KMS-11 (cell line): ENCODE measurements around the gene HMBS.
A peak's percentile ranks its signal among the peaks of the same experiment; 100 is the strongest.

ENCODE experiments used
- H2AFZ ChIP-seq: fragments of 200-600 bp; sonication (generic); 2 replicates; pipeline ENCODE4 v1.6.1; 2016; ENCODE audit warnings: antibody characterized with exemption, mixed run types, low read depth
- H3K27ac ChIP-seq: fragments of 200-600 bp; sonication (generic); 2 replicates; pipeline ENCODE4 v1.6.1; 2016; ENCODE audit warnings: mild to moderate bottlenecking, mixed run types
- H3K27me3 ChIP-seq: fragments of 200-600 bp; sonication (generic); 2 replicates; pipeline ENCODE4 v1.6.1; 2017; ENCODE audit warnings: mild to moderate bottlenecking, low read depth, mixed run types, moderate library complexity; ENCODE audit not compliant: insufficient read depth
- H3K36me3 ChIP-seq: fragments of 200-600 bp; sonication (generic); 2 replicates; pipeline ENCODE4 v1.6.1; 2017; ENCODE audit warnings: mild to moderate bottlenecking, mixed run types; ENCODE audit not compliant: insufficient read depth
- H3K4me1 ChIP-seq: fragments of 200-600 bp; sonication (generic); 2 replicates; pipeline ENCODE4 v1.6.1; 2016; ENCODE audit warnings: mild to moderate bottlenecking, low read depth, mixed run types; ENCODE audit not compliant: poor library complexity, severe bottlenecking
- H3K4me2 ChIP-seq: fragments of 200-600 bp; sonication (generic); 2 replicates; pipeline ENCODE4 v1.7.0; 2016; ENCODE audit warnings: mild to moderate bottlenecking, mixed run types
- H3K4me3 ChIP-seq: fragments of 200-600 bp; sonication (generic); IDR thresholded peaks from 2 replicates; pipeline ENCODE4 v1.6.1; 2017; ENCODE audit warnings: low read depth, low read length, mixed read lengths; ENCODE audit not compliant: insufficient read depth
- H3K79me2 ChIP-seq: fragments of 200-600 bp; sonication (generic); 2 replicates; pipeline ENCODE4 v1.6.1; 2016; ENCODE audit warnings: low read depth, mixed run types; ENCODE audit not compliant: insufficient read depth
- H3K9ac ChIP-seq: fragments of 200-600 bp; sonication (generic); 2 replicates; pipeline ENCODE4 v1.6.1; 2016; ENCODE audit warnings: mild to moderate bottlenecking, mixed run types
- H4K20me1 ChIP-seq: fragments of 200-600 bp; sonication (generic); 2 replicates; pipeline ENCODE4 v1.6.1; 2016; ENCODE audit warnings: mild to moderate bottlenecking, mixed run types; ENCODE audit not compliant: insufficient read depth
- CTCF ChIP-seq: fragments of 200-600 bp; sonication (generic); conservative IDR thresholded peaks from 2 replicates; pipeline ENCODE4 v1.6.1; 2017; ENCODE audit warnings: low read depth, mild to moderate bottlenecking, antibody characterized with exemption, low read length, moderate library complexity, mixed read lengths

The HMBS gene

GRCh38 chr11:119061256-119061655 is 23.4 kb upstream of the HMBS start:
- Histone ChIP-seq H3K4me2 (no peak overlapping the region), H3K9ac (no peak overlapping the region), H3K4me3 (no peak overlapping the region), H3K79me2 (no peaks in the 10 kb centered on the region; the same call in 1 of the 2 replicates), H4K20me1 (no peaks in the 10 kb centered on the region), H3K4me1 (peaks cover 4% of the 10 kb centered on the region), H3K36me3 (no peaks in the 10 kb centered on the region), H2AFZ (no peak overlapping the region), H3K27me3 (no peaks in the 10 kb centered on the region), H3K27ac (no peak overlapping the region)
- TF ChIP-seq CTCF, result no peak

GRCh38 chr11:119062779-119063178 is 21.9 kb upstream of the HMBS start:
- Histone ChIP-seq H2AFZ (no peak overlapping the region), H3K4me3 (no peak overlapping the region), H3K4me2 (no peak overlapping the region), H3K27ac (no peak overlapping the region), H3K79me2 (peaks cover under 1% of the 10 kb centered on the region; the same call in 1 of the 2 replicates), H3K9ac (no peak overlapping the region), H3K27me3 (no peaks in the 10 kb centered on the region), H3K4me1 (peaks cover 6% of the 10 kb centered on the region), H3K36me3 (no peaks in the 10 kb centered on the region), H4K20me1 (no peaks in the 10 kb centered on the region)
- no peak for TF ChIP-seq CTCF

GRCh38 chr11:119065369-119065768 is 19.3 kb upstream of the HMBS start:
- Histone ChIP-seq H3K9ac (no peak overlapping the region), H2AFZ (no peak overlapping the region), H3K27ac (no peak overlapping the region), H4K20me1 (no peaks in the 10 kb centered on the region), H3K79me2 (peaks cover 5% of the 10 kb centered on the region; the same call in 1 of the 2 replicates), H3K4me3 (no peak overlapping the region), H3K27me3 (no peaks in the 10 kb centered on the region), H3K4me2 (no peak overlapping the region), H3K36me3 (no peaks in the 10 kb centered on the region), H3K4me1 (peaks cover 2% of the 10 kb centered on the region)
- peak; percentile 42; the same call in 1 of the 2 replicates for TF ChIP-seq CTCF

GRCh38 chr11:119067371-119068222 is 17.1 kb upstream of the HMBS start, which contains the start of gene VPS11:
Gene VPS11, plus strand, starts transcription at chr11:119067818. Its CDS starts 6 bp downstream, at chr11:119067824.
- Histone ChIP-seq H3K4me2 (peak within 1 kb of the TSS; percentile 76), H2AFZ (peak within 1 kb of the TSS; percentile 87), H3K27ac (peak within 1 kb of the TSS; percentile 37; the same call in 1 of the 2 replicates), H3K4me3 (no peak within 1 kb of the TSS), H3K79me2 (peaks cover 5% of the 10 kb centered on the region; the same call in 1 of the 2 replicates), H3K27me3 (no peaks in the 10 kb centered on the region), H3K36me3 (no peaks in the 10 kb centered on the region), H4K20me1 (no peaks in the 10 kb centered on the region), H3K4me1 (peaks cover 2% of the 10 kb centered on the region), H3K9ac (peak within 1 kb of the TSS; percentile 64; the same call in 1 of the 2 replicates)
- TF ChIP-seq CTCF, result no peak
